GM19395 (cell line): ENCODE results near the gene RGS8.
"Not testable (repeated sequence)": the region's sequence is repeated elsewhere in the genome, so short reads cannot be mapped to it uniquely, and the experiment has no call there.

Experiments
- ATAC-seq: cut with Tn5 transposase; IDR thresholded peaks from one replicate; pipeline ENCODE4 v1.9.1; 2021; ENCODE audit warnings: mild to moderate bottlenecking, moderate library complexity; ENCODE audit not compliant: unreplicated experiment

Gene RGS8

DNA sequence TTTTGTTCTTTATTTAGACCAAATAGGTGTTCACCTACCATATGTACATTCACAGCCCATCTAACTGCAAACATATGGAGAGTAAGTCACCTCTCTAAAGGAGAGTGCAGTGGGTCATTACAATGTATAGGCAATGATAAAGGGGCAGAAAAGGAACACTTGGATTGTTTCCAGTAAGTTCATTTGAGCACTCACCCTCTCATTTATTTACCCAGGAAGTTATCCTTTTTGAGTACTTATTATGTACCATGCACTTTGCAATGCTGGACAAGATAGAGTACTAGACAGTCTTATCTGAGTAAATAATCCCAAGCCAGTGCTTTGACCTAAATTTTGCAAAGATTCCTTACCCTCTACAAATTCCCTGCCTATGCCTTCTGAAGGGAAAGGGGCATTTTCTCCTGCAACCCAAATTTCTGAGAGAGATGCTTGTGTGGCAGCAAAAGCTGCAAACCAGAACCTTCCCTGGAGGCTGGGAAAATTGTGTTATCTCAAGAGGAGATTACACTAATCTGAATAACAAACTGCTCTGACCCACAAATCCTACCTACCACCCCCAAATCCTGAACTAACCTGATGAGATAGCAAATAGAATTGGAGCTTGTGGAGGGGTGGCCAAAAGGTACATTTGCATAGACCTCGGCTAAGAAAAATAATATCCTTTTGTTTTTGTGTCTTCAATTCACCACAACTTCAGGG is 18.6 kb upstream of the RGS8 start:
- no peak for ATAC-seq

DNA sequence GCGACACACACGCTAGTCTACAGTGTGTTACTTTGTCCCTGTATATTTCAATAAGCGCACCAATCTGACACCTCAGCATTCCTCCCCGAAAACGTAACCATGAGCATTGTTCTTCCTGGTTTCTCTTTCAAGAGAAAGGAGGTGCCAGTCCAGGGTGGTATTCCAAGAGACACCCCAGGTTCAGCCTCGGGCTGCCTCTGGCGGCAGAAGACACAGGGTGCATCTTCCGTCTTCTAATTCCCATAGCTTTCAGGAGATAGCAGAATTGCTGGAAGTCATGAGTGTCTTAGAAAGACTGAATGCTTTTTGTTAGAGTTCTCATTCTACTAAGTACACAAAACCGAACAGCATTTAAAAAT is 15.9 kb upstream of the RGS8 start:
- no peak for ATAC-seq

DNA sequence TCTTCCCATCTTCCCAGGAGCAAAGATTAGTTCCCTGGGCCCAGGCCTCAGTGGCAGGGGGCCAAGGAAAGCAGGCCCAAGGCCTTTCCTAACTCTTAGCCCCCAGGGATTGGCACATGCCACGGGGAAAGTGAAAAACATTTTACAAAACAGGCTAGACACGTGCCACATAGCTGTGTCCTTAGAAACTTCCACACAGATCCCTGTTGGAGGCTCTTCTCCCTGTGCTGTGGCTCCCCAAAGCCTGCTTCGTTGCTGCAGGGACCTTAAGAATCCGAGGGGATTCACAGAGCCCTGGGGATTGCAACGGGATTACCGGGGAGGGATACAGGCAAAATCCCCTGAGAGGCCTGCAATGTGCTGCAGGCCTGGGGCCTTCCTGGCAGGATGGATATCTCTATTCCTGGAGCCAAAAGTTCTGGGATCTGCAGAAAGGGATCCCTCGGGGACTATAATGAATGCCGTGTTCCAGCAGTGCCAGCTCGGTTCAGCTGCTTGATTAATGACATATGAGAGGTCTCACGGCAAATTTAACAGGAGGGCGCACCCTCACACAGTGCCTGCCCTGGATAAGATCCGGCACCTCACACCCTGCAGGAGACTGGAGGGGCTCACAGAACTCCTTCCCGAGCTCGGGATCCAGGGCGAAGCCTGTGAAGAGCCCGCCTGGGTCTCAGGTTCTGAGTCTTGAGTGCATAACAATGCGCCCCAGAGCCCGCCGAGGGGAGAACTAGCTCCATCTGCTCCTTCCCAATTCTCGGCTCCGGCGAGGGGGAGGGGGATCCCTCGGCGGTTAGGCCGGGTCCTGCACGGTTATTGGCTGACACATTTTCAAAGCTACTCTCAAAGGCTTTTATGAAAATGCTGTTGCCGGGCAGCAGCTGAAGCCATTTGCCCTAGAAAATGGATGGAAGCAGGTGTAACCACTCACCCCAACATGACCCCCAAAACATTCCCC is 15.3 kb upstream of the RGS8 start:
- ATAC-seq, result no peak

GRCh38 chr1:182698971-182699370 is 14.6 kb upstream of the RGS8 start:
- ATAC-seq, result no peak

GRCh38 chr1:182693139-182693538 is 8.8 kb upstream of the RGS8 start:
- not testable (repeated sequence) for ATAC-seq

GRCh38 chr1:182690886-182691443 is 6.6 kb upstream of the RGS8 start:
- no peak for ATAC-seq

DNA sequence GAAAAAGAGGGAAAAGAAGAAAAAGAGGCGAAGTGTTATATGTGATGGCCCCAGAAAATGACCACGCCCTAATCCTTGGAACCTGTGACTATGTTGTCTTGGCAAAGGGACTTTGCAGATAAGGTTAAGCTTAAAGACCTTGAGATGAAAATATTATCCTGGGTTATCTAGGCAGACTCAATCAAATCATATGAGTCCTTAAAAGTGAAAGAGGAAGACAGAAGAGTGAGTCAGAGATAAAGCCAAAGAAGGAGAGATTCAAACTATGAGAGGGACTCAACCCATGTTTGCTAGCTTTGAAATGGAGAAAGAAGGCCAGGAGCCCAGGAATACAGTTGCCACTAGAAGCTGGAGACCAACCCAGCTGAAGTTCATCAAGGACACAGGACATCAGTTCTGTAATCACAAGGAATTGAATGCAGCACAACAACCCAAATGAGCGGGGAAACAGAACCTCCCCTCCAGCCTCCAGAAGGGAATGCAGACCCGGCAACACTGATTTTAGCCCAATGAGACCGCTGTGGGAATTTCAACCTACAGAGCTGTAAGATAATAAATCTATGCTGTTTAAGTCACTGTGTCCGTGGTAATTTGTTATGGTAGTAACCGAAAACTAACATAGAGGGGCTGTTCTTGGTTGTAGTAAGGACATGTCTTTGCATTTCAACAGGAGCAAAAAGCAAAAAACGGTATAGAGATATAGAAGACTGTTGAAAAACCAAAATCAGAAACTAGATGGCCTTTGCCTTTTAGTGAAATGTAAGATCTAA is 4.2 kb upstream of the RGS8 start:
- ATAC-seq, result no peak

DNA sequence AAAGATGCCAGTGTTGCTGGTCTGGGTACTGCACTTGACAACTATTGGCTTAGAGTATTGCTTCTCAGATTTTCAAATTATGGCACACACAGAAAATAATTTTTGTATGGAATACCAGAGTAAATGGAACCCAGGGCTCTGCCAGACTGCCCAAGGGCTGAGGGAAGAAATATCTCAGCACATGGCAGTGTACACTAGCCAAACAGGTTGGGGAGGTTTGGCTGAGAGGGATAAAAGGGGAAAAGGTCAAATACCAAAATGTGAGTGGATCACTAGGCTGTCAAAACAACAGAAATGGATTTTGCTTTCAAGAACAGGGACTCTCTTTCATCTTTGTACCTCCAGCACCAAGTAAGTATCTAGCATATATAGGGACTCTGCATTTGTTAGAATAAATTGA is 3.0 kb upstream of the RGS8 start:
- ATAC-seq, result no peak

DNA sequence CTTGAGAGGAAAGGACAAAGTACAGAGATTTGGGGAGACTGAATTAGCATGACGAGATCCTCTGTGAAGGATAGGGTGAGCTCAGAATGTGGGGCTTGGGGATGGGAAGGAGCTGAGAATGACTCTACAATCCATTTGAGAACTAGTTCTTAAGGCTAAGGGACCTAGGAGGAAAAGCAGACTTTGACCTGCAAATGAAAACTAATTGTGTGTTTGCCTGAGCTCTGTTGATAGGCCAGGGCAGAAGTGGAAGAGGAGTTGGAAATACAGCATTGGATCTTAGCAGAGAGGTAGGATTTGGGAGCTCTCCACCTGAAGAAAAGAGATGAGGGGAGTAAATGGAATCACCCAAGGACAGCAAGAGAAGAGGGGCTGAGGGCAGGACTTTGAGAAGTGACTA is 2.1 kb upstream of the RGS8 start:
- no peak for ATAC-seq

DNA sequence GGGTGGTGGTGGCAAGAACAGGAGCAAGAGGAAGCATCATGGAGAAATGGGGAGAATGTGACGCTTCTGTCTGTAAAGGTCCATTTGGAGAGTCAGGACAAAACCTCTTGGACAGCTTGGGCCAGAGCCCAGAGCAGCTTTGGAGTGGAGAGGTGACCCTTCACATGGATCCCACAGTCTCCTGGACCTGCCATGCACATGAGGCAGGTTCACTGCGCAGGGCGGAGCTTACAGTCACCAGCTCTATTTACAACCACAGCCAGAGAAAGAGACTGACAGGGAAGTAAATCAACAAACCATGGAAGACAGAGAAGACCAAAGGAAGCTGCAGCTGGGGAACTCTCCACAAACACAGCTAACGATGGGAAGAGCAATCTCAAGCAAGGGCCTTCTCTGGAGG is 828 bp upstream of the RGS8 start:
- ATAC-seq, result no peak

GRCh38 chr1:182682898-182683501 is 1.4 kb downstream of the RGS8 start:
- no peak for ATAC-seq

GRCh38 chr1:182682406-182682805 is 2.0 kb downstream of the RGS8 start:
- ATAC-seq, result no peak

GRCh38 chr1:182681568-182681912 is 2.8 kb downstream of the RGS8 start:
- ATAC-seq, result no peak

- no peak for ATAC-seq
These were observed 3.4 kb downstream of the RGS8 start for GRCh38 chr1:182680901-182681567.

DNA sequence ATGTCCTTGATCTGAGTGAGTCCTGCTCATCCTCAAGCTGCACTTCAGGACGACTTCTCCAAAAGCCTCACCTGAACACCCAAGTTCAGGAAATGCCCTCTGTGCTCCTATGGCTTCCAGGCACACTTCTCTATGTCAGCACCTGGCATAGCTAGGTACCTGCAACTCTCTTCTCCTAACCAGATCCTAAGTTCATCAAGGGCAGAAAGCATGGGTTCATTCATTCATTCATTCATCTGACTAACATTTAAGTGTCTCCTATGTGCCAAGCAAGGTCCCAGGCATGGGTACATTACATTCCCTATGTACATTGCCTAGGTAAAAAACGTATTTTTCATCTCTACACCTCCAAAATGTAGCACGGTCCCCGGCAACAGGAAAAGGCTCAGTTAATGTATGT is 4.0 kb downstream of the RGS8 start:
- no peak for ATAC-seq

DNA sequence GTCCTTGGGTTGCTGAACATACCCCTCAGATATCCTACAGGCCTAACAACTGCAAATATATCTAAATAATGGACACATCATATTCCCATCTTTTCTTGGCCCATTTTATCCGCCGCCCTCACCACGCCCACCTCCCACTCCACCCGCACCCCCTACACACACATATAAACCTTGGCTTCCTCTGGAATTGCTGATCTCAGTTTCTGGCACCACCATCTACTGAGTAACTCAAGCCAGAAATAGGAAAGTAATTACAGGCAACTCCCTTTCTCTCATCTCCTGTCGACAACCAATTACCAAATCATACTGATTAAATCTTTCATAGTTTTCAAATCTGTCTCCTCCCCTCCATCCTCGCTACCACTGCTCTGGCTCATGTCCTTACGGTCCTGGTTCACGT is 4.7 kb downstream of the RGS8 start:
- no peak for ATAC-seq

DNA sequence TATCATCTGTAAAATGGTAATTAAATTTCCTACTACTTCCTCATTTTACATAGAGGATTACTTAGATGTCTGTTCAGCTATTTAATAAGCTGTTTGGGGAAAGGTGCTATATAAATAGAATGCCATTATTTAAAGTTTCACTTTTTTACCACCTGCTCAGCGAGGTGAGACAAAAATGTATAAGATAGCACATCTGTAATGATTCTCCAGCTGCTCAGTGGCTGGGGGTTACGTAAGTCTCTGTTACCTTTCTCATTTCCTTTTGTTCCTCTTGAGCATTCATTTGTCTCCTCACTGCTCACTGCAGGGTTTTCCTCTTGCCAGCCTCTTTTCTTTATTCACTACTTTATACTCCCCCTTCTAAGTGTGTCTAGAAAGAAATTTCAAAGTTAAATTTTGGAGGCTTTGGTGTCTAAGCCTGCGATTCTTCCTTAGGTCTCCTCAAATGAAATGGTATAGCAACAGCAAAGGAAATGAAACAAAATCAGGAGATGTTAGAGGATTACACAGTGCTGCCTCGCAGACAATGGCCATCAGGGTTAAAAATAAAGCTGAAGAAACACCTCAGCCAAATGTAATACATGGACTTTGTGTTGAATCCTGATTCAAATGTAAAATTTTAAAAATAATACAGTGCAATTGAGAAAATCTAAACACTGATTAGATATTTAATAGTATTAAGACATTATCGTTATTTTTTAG is 6.8 kb downstream of the RGS8 start:
- ATAC-seq, result peak; percentile 90

- ATAC-seq, result no peak
These were observed 8.1 kb downstream of the RGS8 start for GRCh38 chr1:182676274-182676673.

DNA sequence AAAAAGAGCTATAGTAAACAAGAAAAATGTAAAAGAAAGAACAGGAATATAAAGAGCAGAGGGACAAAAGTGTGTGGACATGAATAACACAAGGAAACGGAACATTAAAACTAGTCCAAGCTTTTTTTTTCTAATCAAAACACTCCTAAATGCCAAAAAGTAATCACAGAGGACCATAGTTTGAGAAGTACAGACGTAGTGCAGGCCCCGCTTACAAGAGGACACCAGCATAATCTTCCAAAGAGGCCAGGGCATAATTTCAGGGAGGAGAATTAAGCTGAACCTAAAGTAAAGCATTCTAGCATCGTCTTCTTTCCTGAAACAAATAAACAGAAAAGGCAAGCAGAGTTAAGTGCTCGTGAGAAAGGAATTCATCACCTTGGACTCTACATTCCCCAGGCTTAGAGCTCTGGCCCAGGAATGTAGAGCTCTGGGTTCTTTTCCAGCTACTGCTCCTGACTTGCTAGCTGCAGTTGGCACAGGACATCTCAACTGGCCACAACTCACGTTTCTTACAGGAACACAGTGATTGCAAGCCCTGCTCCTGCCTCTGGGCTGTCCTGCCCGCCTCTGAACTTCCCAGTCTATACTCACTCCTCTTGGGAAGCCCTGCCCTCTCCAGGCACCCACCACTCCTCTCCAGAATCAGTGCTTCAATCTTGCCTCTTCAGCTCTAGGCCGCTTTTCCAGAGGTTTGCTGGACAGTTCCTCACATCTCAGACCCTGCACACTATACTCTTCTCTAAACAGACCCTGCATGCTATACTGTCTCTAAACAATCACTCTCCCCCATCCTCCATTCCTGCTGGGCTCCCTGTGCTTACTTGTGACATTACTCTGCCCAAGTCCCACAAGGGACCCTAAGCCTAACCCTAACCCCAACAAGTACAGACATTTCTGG is 9.8 kb downstream of the RGS8 start:
- ATAC-seq, result no peak
